CD4-positive, alpha-beta T cell treated with Interferon gamma for 1 hour (primary cell): ENCODE measurements around the gene RHBDF1.

Experiments
- DNase-seq: peaks from one replicate; pipeline ENCODE4 v3.0.0-alpha.2; 2020

The RHBDF1 gene

GRCh38 chr16:74051-74746 lies 1.8 kb upstream of the RHBDF1 start:
- DNase-seq = no peak

GRCh38 chr16:71540-72401 lies 660 bp downstream of the RHBDF1 start:
- no peak for DNase-seq

- no peak for DNase-seq
These were observed 1.3 kb downstream of the RHBDF1 start for GRCh38 chr16:71210-71539.

- DNase-seq = no peak
These were observed 3.2 kb downstream of the RHBDF1 start for GRCh38 chr16:69181-69580.

GRCh38 chr16:67884-68789 lies 4.3 kb downstream of the RHBDF1 start:
- DNase-seq = no peak

- no peak for DNase-seq
These were observed 5.1 kb downstream of the RHBDF1 start for GRCh38 chr16:67183-67791.

GRCh38 chr16:66309-67182 lies 5.9 kb downstream of the RHBDF1 start:
- DNase-seq = no peak

GRCh38 chr16:65745-66144 lies 6.7 kb downstream of the RHBDF1 start:
- DNase-seq = peak; percentile 76

GRCh38 chr16:64914-65255 lies 7.5 kb downstream of the RHBDF1 start:
- DNase-seq = no peak

- DNase-seq = no peak
These were observed 8.2 kb downstream of the RHBDF1 start for GRCh38 chr16:63998-64913.

GRCh38 chr16:63466-63865 lies 9.0 kb downstream of the RHBDF1 start:
- DNase-seq = no peak

- DNase-seq = no peak
These were observed 9.5 kb downstream of the RHBDF1 start for GRCh38 chr16:62968-63391.

- no peak for DNase-seq
These were observed 10.0 kb downstream of the RHBDF1 start for GRCh38 chr16:62283-62967.

GRCh38 chr16:61879-62281 lies 10.6 kb downstream of the RHBDF1 start:
- no peak for DNase-seq

GRCh38 chr16:60929-61878 lies 11.2 kb downstream of the RHBDF1 start:
- no peak for DNase-seq

- no peak for DNase-seq
These were observed 12.3 kb downstream of the RHBDF1 start for GRCh38 chr16:60166-60565.

- DNase-seq = no peak
These were observed 12.9 kb downstream of the RHBDF1 start for GRCh38 chr16:59440-60059.
